Measurements from ENCODE around the gene ERBB3.
A peak's percentile ranks its signal among the peaks of the same experiment; 100 is the strongest.

The ERBB3 gene

GRCh38 chr12:56127888-56128669, 48.1 kb downstream of the ERBB3 start, which contains the start of gene ESYT1:
TSS of gene ESYT1 (plus strand) at chr12:56128267. CDS start at chr12:56128320, 53 bp downstream.
- peaks cover 15% of the 10 kb centered on the region; the same call in 1 of the 2 replicates for H3K79me2 ChIP-seq (ENCODE audit: insufficient read depth, low read length)
- H3K4me3 ChIP-seq (ENCODE audit: insufficient read depth, low read length, poor library complexity, severe bottlenecking): peak within 1 kb of the TSS; percentile 80

GRCh38 chr12:56128670-56129205, 48.8 kb downstream of the ERBB3 start:
- Histone ChIP-seq H3K36me3 (ENCODE audit: low read length) (no peaks in the 10 kb centered on the region), H3K27me3 (ENCODE audit: low read length) (no peaks in the 10 kb centered on the region), H4K20me1 (ENCODE audit: low read depth, low read length) (no peaks in the 10 kb centered on the region), H3K9ac (ENCODE audit: low read length) (peak overlapping the region; percentile 87), H3K9me2 (replicated peaks; ENCODE audit: insufficient read depth, low read length) (no peaks in the 10 kb centered on the region), H3K79me2 (ENCODE audit: insufficient read depth, low read length) (peaks cover 15% of the 10 kb centered on the region; the same call in 1 of the 2 replicates), H3K27ac (ENCODE audit: low read depth, low read length) (peak overlapping the region; percentile 61), H3K4me3 (ENCODE audit: insufficient read depth, low read length, poor library complexity, severe bottlenecking) (peak overlapping the region; percentile 80), H3F3A (ENCODE audit: insufficient read depth) (peaks cover 24% of the 10 kb centered on the region), H3K9me3 (ENCODE audit: insufficient read depth, low read length) (no peaks in the 10 kb centered on the region), H2AFZ (ENCODE audit: low read depth, low read length, severe bottlenecking) (peak overlapping the region; percentile 17), H3K4me2 (ENCODE audit: low read depth, low read length, poor library complexity, severe bottlenecking) (peak overlapping the region; percentile 91)
- TF ChIP-seq EZH2phosphoT487 (conservative IDR thresholded peaks at IDR 0.05; ENCODE audit: low read length): no peak
- TF ChIP-seq, protein P1, sequence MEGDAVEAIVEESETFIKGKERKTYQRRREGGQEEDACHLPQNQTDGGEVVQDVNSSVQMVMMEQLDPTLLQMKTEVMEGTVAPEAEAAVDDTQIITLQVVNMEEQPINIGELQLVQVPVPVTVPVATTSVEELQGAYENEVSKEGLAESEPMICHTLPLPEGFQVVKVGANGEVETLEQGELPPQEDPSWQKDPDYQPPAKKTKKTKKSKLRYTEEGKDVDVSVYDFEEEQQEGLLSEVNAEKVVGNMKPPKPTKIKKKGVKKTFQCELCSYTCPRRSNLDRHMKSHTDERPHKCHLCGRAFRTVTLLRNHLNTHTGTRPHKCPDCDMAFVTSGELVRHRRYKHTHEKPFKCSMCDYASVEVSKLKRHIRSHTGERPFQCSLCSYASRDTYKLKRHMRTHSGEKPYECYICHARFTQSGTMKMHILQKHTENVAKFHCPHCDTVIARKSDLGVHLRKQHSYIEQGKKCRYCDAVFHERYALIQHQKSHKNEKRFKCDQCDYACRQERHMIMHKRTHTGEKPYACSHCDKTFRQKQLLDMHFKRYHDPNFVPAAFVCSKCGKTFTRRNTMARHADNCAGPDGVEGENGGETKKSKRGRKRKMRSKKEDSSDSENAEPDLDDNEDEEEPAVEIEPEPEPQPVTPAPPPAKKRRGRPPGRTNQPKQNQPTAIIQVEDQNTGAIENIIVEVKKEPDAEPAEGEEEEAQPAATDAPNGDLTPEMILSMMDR (IDR thresholded peaks at IDR 0.05; ENCODE audit: insufficient read depth, low read length, poor library complexity, severe bottlenecking): no peak

More at GRCh38 chr12:56127888-56128669, 48.1 kb downstream of the ERBB3 start, which contains the start of gene ESYT1:
- Histone ChIP-seq H3K27me3 (ENCODE audit: low read length) (no peaks in the 10 kb centered on the region), H3K9me3 (ENCODE audit: insufficient read depth, low read length) (no peaks in the 10 kb centered on the region), H3K9me2 (replicated peaks; ENCODE audit: insufficient read depth, low read length) (no peaks in the 10 kb centered on the region), H3K4me2 (ENCODE audit: low read depth, low read length, poor library complexity, severe bottlenecking) (peak within 1 kb of the TSS; percentile 91), H3K27ac (ENCODE audit: low read depth, low read length) (peak within 1 kb of the TSS; percentile 83), H3F3A (ENCODE audit: insufficient read depth) (peaks cover 24% of the 10 kb centered on the region), H4K20me1 (ENCODE audit: low read depth, low read length) (no peaks in the 10 kb centered on the region), H3K36me3 (ENCODE audit: low read length) (no peaks in the 10 kb centered on the region), H2AFZ (ENCODE audit: low read depth, low read length, severe bottlenecking) (peak within 1 kb of the TSS; percentile 17), H3K9ac (ENCODE audit: low read length) (peak within 1 kb of the TSS; percentile 87)
- TF ChIP-seq EZH2phosphoT487 (conservative IDR thresholded peaks at IDR 0.05; ENCODE audit: low read length): no peak
- TF ChIP-seq, protein P1 (IDR thresholded peaks at IDR 0.05; ENCODE audit: insufficient read depth, low read length, poor library complexity, severe bottlenecking): no peak

DNA sequence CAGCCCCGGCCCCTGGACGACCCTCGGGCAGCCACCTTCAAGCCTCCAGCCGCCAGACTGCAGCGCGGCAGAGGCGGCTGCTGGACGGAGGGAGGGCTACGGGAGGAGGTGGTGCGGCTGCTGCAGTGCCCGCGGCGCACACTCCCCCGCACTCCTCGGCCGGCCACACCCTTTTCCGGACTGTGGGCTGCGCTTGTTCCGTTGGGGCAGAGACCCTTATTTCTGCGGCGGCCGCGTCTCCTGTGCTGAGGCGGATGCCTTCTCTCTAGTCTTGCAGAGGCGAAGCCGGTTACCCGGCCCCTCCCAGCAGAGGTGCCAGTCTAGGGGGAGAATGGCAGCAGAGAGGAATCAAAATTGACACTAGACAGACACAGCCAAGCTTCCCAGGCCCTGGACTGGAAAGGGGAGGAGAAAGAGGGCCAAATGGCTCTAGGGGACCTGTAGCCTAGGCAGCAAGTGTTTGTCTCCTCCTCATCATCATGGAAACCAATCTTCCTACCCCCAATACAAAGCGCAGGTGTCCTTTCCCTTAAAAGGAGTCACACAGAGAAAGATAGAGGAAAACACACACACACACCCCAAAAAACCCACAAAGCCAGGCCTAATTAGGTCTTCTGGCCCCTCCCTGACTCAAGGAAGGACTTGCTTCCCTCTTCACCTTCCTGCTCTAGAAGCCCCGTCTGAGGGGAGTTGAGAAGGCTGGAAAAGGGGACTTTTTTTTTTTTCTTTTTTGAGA, 49.4 kb downstream of the ERBB3 start:
- H3K27ac ChIP-seq (ENCODE audit: low read depth, low read length): peak overlapping the region; percentile 61
- H3K4me3 ChIP-seq (ENCODE audit: insufficient read depth, low read length, poor library complexity, severe bottlenecking): peak overlapping the region; percentile 80
- peaks cover 15% of the 10 kb centered on the region; the same call in 1 of the 2 replicates for H3K79me2 ChIP-seq (ENCODE audit: insufficient read depth, low read length)
- no peaks in the 10 kb centered on the region for H4K20me1 ChIP-seq (ENCODE audit: low read depth, low read length)
- peak overlapping the region; percentile 91 for H3K4me2 ChIP-seq (ENCODE audit: low read depth, low read length, poor library complexity, severe bottlenecking)
- no peaks in the 10 kb centered on the region for H3K9me2 ChIP-seq (replicated peaks; ENCODE audit: insufficient read depth, low read length)
- H3K9me3 ChIP-seq (ENCODE audit: insufficient read depth, low read length): no peaks in the 10 kb centered on the region
- no peaks in the 10 kb centered on the region for H3K36me3 ChIP-seq (ENCODE audit: low read length)
- no peak for TF ChIP-seq EZH2phosphoT487 (conservative IDR thresholded peaks at IDR 0.05; ENCODE audit: low read length)
- TF ChIP-seq, protein P1 (IDR thresholded peaks at IDR 0.05; ENCODE audit: insufficient read depth, low read length, poor library complexity, severe bottlenecking): no peak
- H3F3A ChIP-seq (ENCODE audit: insufficient read depth): peaks cover 21% of the 10 kb centered on the region
- peak overlapping the region; percentile 87 for H3K9ac ChIP-seq (ENCODE audit: low read length)
- peak overlapping the region; percentile 17 for H2AFZ ChIP-seq (ENCODE audit: low read depth, low read length, severe bottlenecking)
- H3K27me3 ChIP-seq (ENCODE audit: low read length): no peaks in the 10 kb centered on the region

Data from SU-DHL-6 (cell line).